GM23338 (cell line): Measurements from ENCODE around the gene PCYT2.

Source experiments
- CREB1 ChIP-seq: fragments of 250-450 bp; sonication (Bioruptor Pico); IDR thresholded peaks from 2 replicates; pipeline ENCODE4 v1.5.0; 2020; ENCODE audit warnings: low read depth, mild to moderate bottlenecking, moderate library complexity
- CTCF ChIP-seq, 2 experiments: fragments of 200-600 bp in 1 of 2; sonication (generic) in 1 of 2; conservative IDR thresholded peaks; 2 replicates each; pipeline versions ENCODE4 v1.5.1 to v1.6.1; 2016 to 2017; ENCODE audit warnings: antibody characterized with exemption in 2 of 2, low read depth in 2 of 2, mild to moderate bottlenecking in 2 of 2, moderate library complexity in 1 of 2
- EZH2 ChIP-seq: fragments of 200-600 bp; sonication (generic); IDR thresholded peaks from one replicate; pipeline ENCODE4 v1.8.0; 2017; ENCODE audit warnings: antibody characterized with exemption, mild to moderate bottlenecking, low read depth; ENCODE audit not compliant: unreplicated experiment
- EZH2phosphoT487 ChIP-seq: fragments of 200-600 bp; sonication (generic); IDR thresholded peaks from one replicate; pipeline ENCODE4 v1.8.1; 2018; ENCODE audit warnings: antibody characterized with exemption; ENCODE audit not compliant: unreplicated experiment
- JUNB ChIP-seq: IDR thresholded peaks from one replicate; pipeline ENCODE4 v1.6.1; 2016; ENCODE audit warnings: antibody characterized with exemption; ENCODE audit not compliant: unreplicated experiment
- NANOG ChIP-seq: IDR thresholded peaks from 2 replicates; pipeline ENCODE4 v1.6.1; 2016; ENCODE audit warnings: antibody characterized with exemption, borderline replicate concordance
- POLR2AphosphoS5 ChIP-seq: IDR thresholded peaks from 2 replicates; pipeline ENCODE4 v1.6.1; 2016; ENCODE audit warnings: antibody characterized with exemption, low read depth
- ZNF331 ChIP-seq: fragments of 250-450 bp; sonication (Bioruptor Pico); IDR thresholded peaks from 2 replicates; pipeline ENCODE4 v1.5.0; 2020; ENCODE audit warnings: low read depth, mild to moderate bottlenecking, moderate library complexity
- TF ChIP-seq, protein P1 (sequence below): IDR thresholded peaks from one replicate; pipeline ENCODE4 v1.6.1; 2018; ENCODE audit warnings: antibody characterized with exemption; ENCODE audit not compliant: unreplicated experiment

DNA sequence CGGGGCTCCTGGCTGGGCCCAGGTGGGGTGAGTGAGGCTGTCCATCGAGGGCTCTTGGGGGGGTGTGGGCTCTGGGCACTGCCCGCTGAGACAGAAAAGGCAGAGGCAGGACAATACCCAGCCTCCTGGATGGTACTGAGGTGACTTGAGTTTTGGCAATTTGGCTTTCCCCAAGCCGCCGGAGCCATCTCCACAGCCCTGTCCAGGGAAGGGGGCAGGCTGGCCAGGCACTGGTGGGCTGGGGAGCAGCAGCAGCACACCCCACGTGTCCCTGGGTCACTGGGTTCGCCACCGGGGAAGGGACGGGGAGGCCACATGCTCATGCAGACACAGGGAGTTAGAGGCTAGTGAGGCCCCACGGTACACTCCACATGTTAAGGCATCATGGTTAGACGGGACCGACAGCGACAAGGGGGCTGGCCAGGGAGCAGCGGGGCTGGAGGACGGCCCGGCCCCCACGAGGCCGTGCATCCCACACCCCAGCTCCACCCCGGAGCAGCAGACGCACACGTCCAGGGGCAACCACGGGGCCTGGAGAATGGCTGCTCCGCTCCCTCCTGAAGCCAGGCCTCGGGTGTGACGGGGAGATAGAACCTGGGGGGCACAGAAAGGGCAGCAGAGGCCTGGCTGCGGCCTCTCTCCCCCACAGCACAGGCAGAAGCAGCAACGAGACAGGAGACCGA is 43.1 kb downstream of the PCYT2 start:
- no peak for TF ChIP-seq CTCF (conservative IDR thresholded peaks at IDR 0.05; ENCODE audit: low read depth in 2 of 2)
- no peak for TF ChIP-seq CREB1 (CRISPR knock-in tag)
- no peak for TF ChIP-seq NANOG
- no peak for TF ChIP-seq EZH2
- peak; percentile 63 for TF ChIP-seq POLR2AphosphoS5
- TF ChIP-seq JUNB = no peak
- no peak for TF ChIP-seq EZH2phosphoT487
- TF ChIP-seq, protein P1, sequence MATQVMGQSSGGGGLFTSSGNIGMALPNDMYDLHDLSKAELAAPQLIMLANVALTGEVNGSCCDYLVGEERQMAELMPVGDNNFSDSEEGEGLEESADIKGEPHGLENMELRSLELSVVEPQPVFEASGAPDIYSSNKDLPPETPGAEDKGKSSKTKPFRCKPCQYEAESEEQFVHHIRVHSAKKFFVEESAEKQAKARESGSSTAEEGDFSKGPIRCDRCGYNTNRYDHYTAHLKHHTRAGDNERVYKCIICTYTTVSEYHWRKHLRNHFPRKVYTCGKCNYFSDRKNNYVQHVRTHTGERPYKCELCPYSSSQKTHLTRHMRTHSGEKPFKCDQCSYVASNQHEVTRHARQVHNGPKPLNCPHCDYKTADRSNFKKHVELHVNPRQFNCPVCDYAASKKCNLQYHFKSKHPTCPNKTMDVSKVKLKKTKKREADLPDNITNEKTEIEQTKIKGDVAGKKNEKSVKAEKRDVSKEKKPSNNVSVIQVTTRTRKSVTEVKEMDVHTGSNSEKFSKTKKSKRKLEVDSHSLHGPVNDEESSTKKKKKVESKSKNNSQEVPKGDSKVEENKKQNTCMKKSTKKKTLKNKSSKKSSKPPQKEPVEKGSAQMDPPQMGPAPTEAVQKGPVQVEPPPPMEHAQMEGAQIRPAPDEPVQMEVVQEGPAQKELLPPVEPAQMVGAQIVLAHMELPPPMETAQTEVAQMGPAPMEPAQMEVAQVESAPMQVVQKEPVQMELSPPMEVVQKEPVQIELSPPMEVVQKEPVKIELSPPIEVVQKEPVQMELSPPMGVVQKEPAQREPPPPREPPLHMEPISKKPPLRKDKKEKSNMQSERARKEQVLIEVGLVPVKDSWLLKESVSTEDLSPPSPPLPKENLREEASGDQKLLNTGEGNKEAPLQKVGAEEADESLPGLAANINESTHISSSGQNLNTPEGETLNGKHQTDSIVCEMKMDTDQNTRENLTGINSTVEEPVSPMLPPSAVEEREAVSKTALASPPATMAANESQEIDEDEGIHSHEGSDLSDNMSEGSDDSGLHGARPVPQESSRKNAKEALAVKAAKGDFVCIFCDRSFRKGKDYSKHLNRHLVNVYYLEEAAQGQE = no peak
- no peak for TF ChIP-seq ZNF331 (CRISPR knock-in tag)
